ENCODE results near the gene ST6GAL1. TPM values are rescaled to one million over a fixed set of nuclear protein-coding genes. Genes with fewer than 3 reads are reported as not detected.

The ST6GAL1 gene
- total and polyA plus RNA-seq, 2 of the 8 experiments (the other 6 are each of a cell fraction or from before 2014, with no cell fraction given), result 62.8 to 80.9 TPM

DNA sequence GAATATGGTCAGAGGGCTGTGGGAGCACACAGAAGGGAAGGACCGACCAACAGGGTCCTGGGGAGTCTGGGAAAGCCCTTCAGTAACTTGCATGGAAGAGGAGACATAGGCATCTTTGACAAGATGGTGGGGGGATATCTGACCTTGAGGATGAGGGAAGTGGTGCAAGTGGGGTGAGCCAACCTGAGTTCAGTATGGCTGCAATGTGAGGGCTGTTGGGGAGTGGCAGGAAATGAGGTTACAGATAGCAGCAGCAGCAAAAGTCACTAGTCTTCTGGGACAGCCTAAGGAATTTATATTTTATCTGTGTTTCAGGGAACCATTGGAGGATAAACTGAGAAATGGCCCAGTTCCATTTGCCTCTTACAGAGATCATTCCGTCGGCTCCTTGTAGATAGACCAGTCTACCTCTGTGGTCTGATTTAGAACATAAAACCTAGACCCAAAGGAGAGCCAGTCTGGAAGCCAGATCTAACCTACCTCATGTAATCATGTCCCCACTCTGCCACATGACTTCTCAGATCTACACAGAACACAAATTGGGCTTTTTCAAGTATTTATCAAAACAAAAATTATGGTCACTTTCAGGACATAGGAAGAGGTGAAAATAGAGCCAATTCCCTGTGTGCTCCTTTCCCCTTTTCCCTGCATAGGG lies 75.6 kb downstream of the ST6GAL1 start:
- DNase-seq (ENCODE audit: low read depth in 1 of 2, low spot score in 2 of 2) (no peak), FAIRE-seq (no peak)
- no peak overlapping the region for H4K5ac ChIP-seq (ENCODE audit: insufficient read length, low read depth, low read length)
- no peak overlapping the region for H3K4ac ChIP-seq (replicated peaks; ENCODE audit: insufficient read length, low read depth, low read length)
- H3K36me3 ChIP-seq (ENCODE audit: control insufficient read depth in 2 of 4, insufficient read depth in 4 of 4, low read length in 3 of 4), result peaks cover 0 to 21% (median 0%) of the 10 kb centered on the region in 4 experiments; a peak in 4 of 8 replicates
- H2AFZ ChIP-seq (ENCODE audit: low read length), result no peak overlapping the region
- no peaks in the 10 kb centered on the region for H3K27me3 ChIP-seq (replicated peaks in 1 of 4; ENCODE audit: control insufficient read depth in 3 of 4, extremely low read depth in 1 of 4, insufficient read depth in 3 of 4, low read length in 3 of 4)
- no peaks in the 10 kb centered on the region for H3K9me3 ChIP-seq (ENCODE audit: insufficient read depth in 2 of 2, low read depth in 1 of 2, low read length in 1 of 2)
- H2BK5ac ChIP-seq (ENCODE audit: low read depth, low read length), result no peak overlapping the region
- H3K14ac ChIP-seq (ENCODE audit: insufficient read length), result no peak overlapping the region
- no peak for TF ChIP-seq TAF1 (IDR thresholded peaks at IDR 0.05; ENCODE audit: low read depth, low read length)
- no peak for TF ChIP-seq EGR1 (IDR thresholded peaks at IDR 0.05; ENCODE audit: borderline replicate concordance, low read depth, low read length)
- TF ChIP-seq SP1 (IDR thresholded peaks at IDR 0.05; ENCODE audit: low read depth, low read length), result no peak
- no peak for TF ChIP-seq FOSL1 (IDR thresholded peaks at IDR 0.05; ENCODE audit: insufficient read depth, low read depth, low read length)
- no peak for TF ChIP-seq SIX5 (IDR thresholded peaks at IDR 0.05; ENCODE audit: low read depth, low read length)
- TF ChIP-seq RFX5 (IDR thresholded peaks at IDR 0.05; ENCODE audit: borderline replicate concordance, low read depth, low read length), result no peak
- TF ChIP-seq CEBPB (IDR thresholded peaks at IDR 0.05; ENCODE audit: low read depth, low read length), result no peak
- no peak for TF ChIP-seq RBBP5 (IDR thresholded peaks at IDR 0.05; ENCODE audit: borderline replicate concordance, low read depth, low read length)
- TF ChIP-seq CTBP2 (IDR thresholded peaks at IDR 0.05; ENCODE audit: borderline replicate concordance, insufficient read depth, insufficient read length, low read length), result no peak
- no peak for TF ChIP-seq BCL11A (IDR thresholded peaks at IDR 0.05; ENCODE audit: low read depth in 2 of 2, low read length in 2 of 2)
- no peak for TF ChIP-seq GTF2F1 (IDR thresholded peaks at IDR 0.05; ENCODE audit: borderline replicate concordance, low read depth, low read length)
- TF ChIP-seq, protein P1, sequence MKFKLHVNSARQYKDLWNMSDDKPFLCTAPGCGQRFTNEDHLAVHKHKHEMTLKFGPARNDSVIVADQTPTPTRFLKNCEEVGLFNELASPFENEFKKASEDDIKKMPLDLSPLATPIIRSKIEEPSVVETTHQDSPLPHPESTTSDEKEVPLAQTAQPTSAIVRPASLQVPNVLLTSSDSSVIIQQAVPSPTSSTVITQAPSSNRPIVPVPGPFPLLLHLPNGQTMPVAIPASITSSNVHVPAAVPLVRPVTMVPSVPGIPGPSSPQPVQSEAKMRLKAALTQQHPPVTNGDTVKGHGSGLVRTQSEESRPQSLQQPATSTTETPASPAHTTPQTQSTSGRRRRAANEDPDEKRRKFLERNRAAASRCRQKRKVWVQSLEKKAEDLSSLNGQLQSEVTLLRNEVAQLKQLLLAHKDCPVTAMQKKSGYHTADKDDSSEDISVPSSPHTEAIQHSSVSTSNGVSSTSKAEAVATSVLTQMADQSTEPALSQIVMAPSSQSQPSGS (IDR thresholded peaks at IDR 0.05; ENCODE audit: low read length), result no peak
- ChIA-PET POLR2A (ENCODE audit: partially characterized antibody) (no interaction called here), CTCF (ENCODE audit: partially characterized antibody) (interaction anchor here (1.3 to 1.5 kb wide), 2 partner anchors 25 to 27 kb away, joined by 3 to 4 read pairs; no protein-coding TSS in a partner anchor)
- no peak overlapping the region for H3K9ac ChIP-seq (replicated peaks in 1 of 4; ENCODE audit: extremely low read depth in 1 of 4, low read depth in 3 of 4, low read length in 3 of 4)
- H2BK15ac ChIP-seq (ENCODE audit: low read length), result no peak overlapping the region
- H3K79me1 ChIP-seq (ENCODE audit: low read depth, low read length), result peaks cover 5% of the 10 kb centered on the region
- no peak overlapping the region for H3K27ac ChIP-seq (ENCODE audit: low read depth, low read length)
- peaks cover 0 to under 1% (median 0%) of the 10 kb centered on the region in 4 experiments; a peak in 2 of 7 replicates for H3K4me1 ChIP-seq (replicated peaks in 1 of 4; ENCODE audit: control insufficient read depth in 3 of 4, insufficient read depth in 4 of 4, low read length in 3 of 4)
- no peak overlapping the region for H3K18ac ChIP-seq (ENCODE audit: extremely low read depth, low read length)
- H3K79me2 ChIP-seq (ENCODE audit: control insufficient read depth in 1 of 2, insufficient read depth in 2 of 2, low read length in 2 of 2), result peaks cover 0 to 35% of the 10 kb centered on the region in 2 experiments; a peak in 2 of 4 replicates
- no peak overlapping the region for H4K91ac ChIP-seq (replicated peaks; ENCODE audit: insufficient read length, low read length)
- no peak overlapping the region for H3K4me3 ChIP-seq (ENCODE audit: extremely low read depth in 1 of 4, insufficient read depth in 2 of 4, low read depth in 3 of 4, low read length in 4 of 4)
- H3K23ac ChIP-seq (ENCODE audit: insufficient read length), result no peak overlapping the region
- H2BK12ac ChIP-seq (ENCODE audit: low read depth, low read length), result no peak overlapping the region
- no peak overlapping the region for H2AK5ac ChIP-seq (ENCODE audit: low read depth, low read length)
- no peak overlapping the region for H3K4me2 ChIP-seq (ENCODE audit: insufficient read depth in 1 of 2, low read depth in 2 of 2, low read length in 2 of 2)
- peaks cover 0 to 2% of the 10 kb centered on the region in 2 experiments for H4K20me1 ChIP-seq (replicated peaks in 1 of 2; ENCODE audit: control insufficient read depth in 1 of 2, insufficient read depth in 2 of 2, low read length in 2 of 2)
- 96% methylated on average over 3 of the region's 3 CpGs; no CpG with 5 or more reads in 1 of the 2 experiments for WGBS, 2 experiments (ENCODE audit: extremely low coverage in 1 of 2, insufficient coverage in 1 of 2, insufficient read length in 1 of 2, insufficient replicate concordance in 2 of 2, low coverage in 1 of 2, low lambda C conversion rate in 2 of 2, missing lambda C conversion rate in 1 of 2)
- H2BK120ac ChIP-seq (replicated peaks; ENCODE audit: low read depth, low read length), result no peak overlapping the region
- no peak overlapping the region for H4K8ac ChIP-seq (ENCODE audit: extremely low read depth, insufficient read depth, low read length)
- H2BK20ac ChIP-seq (ENCODE audit: low read length), result no peak overlapping the region
- H3K56ac ChIP-seq (replicated peaks; ENCODE audit: insufficient read length, low read depth, low read length), result no peak overlapping the region
- H3K23me2 ChIP-seq (ENCODE audit: low read depth, low read length), result no peaks in the 10 kb centered on the region

All from H1 (cell line).